SK-N-MC (cell line): ENCODE data around the gene PFN2.
"Not testable (repeated sequence)": the region's sequence is repeated elsewhere in the genome, so short reads cannot be mapped to it uniquely, and the experiment has no call there.

Experiments
- DNase-seq: peaks from one replicate; pipeline ENCODE4 v3.0.0-alpha.2; 2011; ENCODE audit warnings: low read depth, low spot score
- H3K27ac ChIP-seq: fragments of 200-600 bp; sonication (generic); 2 replicates; pipeline ENCODE4 v1.5.1; 2016; ENCODE audit warnings: mixed run types
- H3K36me3 ChIP-seq: fragments of 200-600 bp; sonication (generic); 2 replicates; pipeline ENCODE4 v1.6.1; 2017; ENCODE audit warnings: antibody characterized with exemption, low read length, mixed read lengths; ENCODE audit not compliant: insufficient read depth
- H3K4me3 ChIP-seq: fragments of 200-600 bp; sonication (generic); 2 replicates; pipeline ENCODE4 v1.5.1; 2016
- H3K9ac ChIP-seq: fragments of 200-600 bp; sonication (generic); 2 replicates; pipeline ENCODE4 v1.8.0; 2017; ENCODE audit warnings: mixed run types, mixed read lengths; ENCODE audit not compliant: insufficient read length
- H3K9me3 ChIP-seq: fragments of 200-600 bp; sonication (generic); 2 replicates; pipeline ENCODE4 v1.6.1; 2017; ENCODE audit warnings: low read depth, mild to moderate bottlenecking, antibody characterized with exemption, low read length, moderate library complexity, mixed read lengths
- EZH2 ChIP-seq: fragments of 200-600 bp; sonication (generic); IDR thresholded peaks from one replicate; pipeline ENCODE4 v1.6.1; 2017; ENCODE audit warnings: antibody characterized with exemption
- FOXP2 ChIP-seq: optimal IDR thresholded peaks from 2 replicates; pipeline ENCODE3; 2011; ENCODE audit warnings: mild to moderate bottlenecking, moderate library complexity; ENCODE audit not compliant: insufficient read depth; ENCODE audit errors: extremely low read length, control extremely low read depth
- POLR2AphosphoS5 ChIP-seq: IDR thresholded peaks from 2 replicates; pipeline ENCODE4 v1.6.1; 2012; ENCODE audit warnings: mild to moderate bottlenecking, low read depth, low read length, borderline replicate concordance

PFN2 gene

DNA sequence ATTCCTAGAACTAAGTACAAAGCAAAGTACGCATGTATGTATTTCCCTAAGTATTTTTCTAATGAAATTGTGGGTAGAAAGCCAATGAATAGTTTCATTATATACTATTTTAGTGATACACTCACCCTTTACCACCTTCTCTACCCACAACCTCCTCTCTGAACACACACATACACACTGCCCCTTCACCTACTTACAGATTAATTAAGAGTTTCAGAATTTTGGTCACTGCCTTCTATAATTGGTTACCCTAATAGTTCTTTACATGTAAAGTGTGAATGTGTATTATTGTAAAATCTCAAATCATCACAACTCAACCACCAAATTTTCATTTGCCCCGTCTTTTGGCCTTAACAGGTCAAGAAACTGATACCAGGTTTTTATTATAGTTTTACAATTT lies 7.2 kb downstream of the PFN2 start:
- H3K4me3 ChIP-seq, result no peak overlapping the region
- DNase-seq, result no peak
- no peak overlapping the region for H3K9ac ChIP-seq
- TF ChIP-seq POLR2AphosphoS5 (no peak), EZH2 (no peak), FOXP2 (no peak)
- H3K27ac ChIP-seq, result no peak overlapping the region
- no peaks in the 10 kb centered on the region for H3K9me3 ChIP-seq
- peaks cover 91% of the 10 kb centered on the region for H3K36me3 ChIP-seq

DNA sequence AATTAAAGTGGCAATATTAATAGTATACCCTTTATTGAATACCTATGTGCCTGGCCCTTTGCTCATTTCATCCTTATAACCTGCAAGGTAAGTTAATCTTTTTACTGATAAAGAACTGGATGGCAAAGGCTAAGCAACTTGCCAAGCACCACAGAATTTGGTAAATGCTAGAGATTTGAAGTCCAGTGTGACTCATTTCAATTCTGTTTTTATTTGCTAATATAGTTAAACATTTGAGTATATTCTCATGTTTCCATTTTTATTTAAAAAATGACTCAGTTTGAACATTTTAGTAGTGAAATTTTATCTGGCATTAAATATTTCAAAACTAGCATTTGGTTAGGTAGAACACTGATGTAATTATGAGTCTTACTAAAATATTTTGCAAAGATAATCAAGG lies 11.3 kb downstream of the PFN2 start:
- Histone ChIP-seq H3K27ac (no peak overlapping the region), H3K9ac (no peak overlapping the region), H3K9me3 (no peaks in the 10 kb centered on the region), H3K36me3 (peaks cover 76% of the 10 kb centered on the region), H3K4me3 (no peak overlapping the region)
- TF ChIP-seq FOXP2, result no peak
- TF ChIP-seq POLR2AphosphoS5, result no peak
- no peak for TF ChIP-seq EZH2
- DNase-seq, result no peak

DNA sequence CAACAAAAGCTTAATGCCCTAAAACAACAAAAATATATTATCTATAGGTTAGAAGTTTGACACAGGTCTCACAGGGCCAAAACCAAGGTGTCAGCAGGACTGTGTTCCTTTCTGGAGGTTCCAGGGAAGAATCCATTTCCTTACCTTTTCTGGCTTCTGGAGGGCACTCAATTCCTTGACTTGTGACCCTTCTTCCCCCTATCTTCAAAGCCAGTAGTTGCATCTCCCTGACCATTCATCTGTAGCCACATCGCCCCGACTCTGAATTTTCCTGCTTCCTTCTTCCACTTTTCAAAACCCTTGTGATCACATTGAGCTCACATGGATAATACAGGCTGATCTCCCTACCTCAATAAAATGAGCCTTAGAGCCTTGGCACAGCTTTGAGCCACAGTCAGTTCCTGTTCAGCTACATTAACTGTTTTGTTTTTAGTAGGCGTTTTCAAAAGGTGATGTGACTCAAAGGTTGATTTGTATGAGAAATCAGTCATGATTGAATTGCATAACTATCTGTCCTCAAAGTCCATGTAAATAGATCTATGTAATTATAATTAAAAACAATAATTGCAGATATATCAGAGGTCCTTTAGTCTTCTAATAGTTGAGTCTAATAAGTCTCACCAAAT lies 12.4 kb downstream of the PFN2 start:
- Histone ChIP-seq H3K27ac (no peak overlapping the region), H3K4me3 (no peak overlapping the region), H3K9me3 (no peaks in the 10 kb centered on the region), H3K9ac (no peak overlapping the region), H3K36me3 (peaks cover 69% of the 10 kb centered on the region)
- no peak for TF ChIP-seq POLR2AphosphoS5
- no peak for TF ChIP-seq EZH2
- no peak for TF ChIP-seq FOXP2
- no peak for DNase-seq

DNA sequence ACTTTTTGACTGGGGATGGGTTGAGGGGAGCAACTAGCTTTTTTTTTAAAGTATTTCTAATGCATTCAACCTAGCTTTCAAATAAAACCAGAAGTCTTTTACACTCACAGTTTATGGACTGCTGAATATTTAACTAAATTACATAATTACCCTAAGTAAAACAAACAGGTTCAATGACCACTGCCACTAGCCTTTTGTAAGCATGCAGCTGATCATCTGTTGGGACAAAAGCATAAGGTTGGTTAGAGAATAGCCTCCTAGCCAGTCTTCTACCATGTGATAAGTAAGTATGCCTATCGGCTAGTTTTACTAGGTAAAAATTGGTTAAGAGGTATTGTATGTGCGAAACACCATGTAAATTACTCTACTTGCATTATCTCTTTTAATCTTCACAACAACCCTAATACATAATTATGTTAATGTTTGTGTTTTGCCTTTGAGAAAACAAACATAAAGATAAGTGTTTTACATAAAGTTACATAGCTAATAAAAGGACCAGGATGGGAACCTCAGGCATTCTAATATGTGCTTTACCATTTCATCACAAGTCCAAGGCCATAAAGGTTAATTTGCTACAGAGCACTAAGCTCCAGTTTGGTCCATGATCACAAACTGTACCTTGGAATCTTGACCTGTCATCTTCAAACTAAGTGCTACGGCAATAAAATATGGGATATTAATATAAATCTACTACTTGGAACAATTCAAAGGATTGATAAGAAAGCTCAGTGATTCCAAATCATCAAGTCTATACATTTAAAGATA lies 13.2 kb downstream of the PFN2 start:
- no peak for TF ChIP-seq POLR2AphosphoS5
- TF ChIP-seq EZH2, result no peak
- no peak for TF ChIP-seq FOXP2
- Histone ChIP-seq H3K9ac (no peak overlapping the region), H3K9me3 (no peaks in the 10 kb centered on the region), H3K36me3 (peaks cover 71% of the 10 kb centered on the region), H3K27ac (no peak overlapping the region), H3K4me3 (no peak overlapping the region)
- no peak for DNase-seq

GRCh38 chr3:149955449-149955848 lies 15.2 kb downstream of the PFN2 start:
- DNase-seq, result no peak
- Histone ChIP-seq H3K36me3 (peaks cover 72% of the 10 kb centered on the region), H3K9ac (peak overlapping the region; percentile 9), H3K27ac (peak overlapping the region; percentile 81; the same call in 1 of the 2 replicates), H3K9me3 (no peaks in the 10 kb centered on the region), H3K4me3 (peak overlapping the region; percentile 29; the same call in 1 of the 2 replicates)
- TF ChIP-seq POLR2AphosphoS5 (no peak), EZH2 (no peak), FOXP2 (no peak)

DNA sequence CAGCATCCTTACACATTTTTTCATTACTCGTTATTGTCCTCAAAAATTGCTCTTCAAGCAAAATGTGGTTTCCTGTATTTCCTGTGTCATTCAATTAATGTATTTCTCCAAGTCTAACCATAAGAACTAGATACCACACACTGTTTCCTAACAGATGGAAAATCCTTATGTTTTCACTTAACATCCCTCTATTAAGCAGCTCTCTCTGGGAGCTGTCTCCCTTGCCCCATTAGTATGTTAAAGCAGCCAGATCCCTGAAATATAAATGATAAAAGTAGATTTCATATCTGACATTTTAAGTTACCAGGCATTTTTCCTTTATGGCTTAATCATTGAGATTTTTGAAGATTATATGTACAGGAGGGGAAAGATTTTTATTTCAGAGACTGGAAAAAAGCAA lies 15.9 kb downstream of the PFN2 start:
- Histone ChIP-seq H3K36me3 (peaks cover 75% of the 10 kb centered on the region), H3K4me3 (peak overlapping the region; percentile 58), H3K27ac (peak overlapping the region; percentile 85), H3K9ac (no peak overlapping the region), H3K9me3 (no peaks in the 10 kb centered on the region)
- TF ChIP-seq POLR2AphosphoS5, result peak; percentile 74; the same call in 1 of the 2 replicates
- TF ChIP-seq FOXP2, result no peak
- DNase-seq, result peak; percentile 100

- no peak for TF ChIP-seq POLR2AphosphoS5
- no peak for TF ChIP-seq EZH2
- TF ChIP-seq FOXP2, result no peak
- H3K9me3 ChIP-seq, result peaks cover 3% of the 10 kb centered on the region; the same call in 1 of the 2 replicates
- no peak overlapping the region for H3K4me3 ChIP-seq
- no peak overlapping the region for H3K9ac ChIP-seq
- no peak for DNase-seq
- H3K27ac ChIP-seq, result no peak overlapping the region
- peaks cover 75% of the 10 kb centered on the region for H3K36me3 ChIP-seq
Measured at GRCh38 chr3:149949181-149949580, 21.5 kb downstream of the PFN2 start.

DNA sequence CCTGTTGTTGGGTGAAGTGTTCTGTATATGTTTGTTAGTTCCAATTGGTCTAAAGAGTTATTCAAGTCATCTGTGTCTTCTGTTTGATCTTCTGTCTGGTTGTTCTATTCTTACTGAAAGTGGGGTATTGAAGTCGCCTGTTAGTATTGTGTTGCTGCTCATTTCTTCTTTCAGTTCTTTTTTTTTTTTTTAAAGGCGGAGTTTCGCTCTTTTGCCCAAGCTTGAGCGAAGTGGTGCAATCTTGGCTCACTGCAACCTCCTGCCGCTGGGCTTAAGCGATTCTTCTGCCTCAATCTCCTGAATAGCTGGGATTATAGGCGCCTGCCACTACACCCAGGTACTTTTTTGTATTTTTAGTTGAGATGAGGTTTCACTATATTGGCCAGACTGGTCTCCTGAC lies 23.5 kb downstream of the PFN2 start:
- peaks cover 70% of the 10 kb centered on the region for H3K36me3 ChIP-seq

GRCh38 chr3:149943966-149944365 lies 26.7 kb downstream of the PFN2 start:
- not testable (repeated sequence) for DNase-seq, H3K4me3 ChIP-seq, H3K9ac ChIP-seq, H3K27ac ChIP-seq, H3K9me3 ChIP-seq
- H3K36me3 ChIP-seq, result peaks cover 42% of the 10 kb centered on the region

More for the DNA sequence above, 23.5 kb downstream of the PFN2 start:
- Histone ChIP-seq H3K9ac (no peak overlapping the region), H3K27ac (no peak overlapping the region), H3K9me3 (peaks cover 6% of the 10 kb centered on the region; the same call in 1 of the 2 replicates), H3K4me3 (no peak overlapping the region)
- DNase-seq, result no peak
- TF ChIP-seq FOXP2 (no peak), EZH2 (no peak), POLR2AphosphoS5 (no peak)
